Liver (tissue), 9 donors: ENCODE measurements around the gene LAMB3. TPM values are rescaled to one million over a fixed set of nuclear protein-coding genes. Genes with fewer than 3 reads are reported as not detected.

Experiments used
- DNase-seq: peaks from one replicate; pipeline ENCODE4 v3.0.0-alpha.2; 2017; ENCODE audit warnings: low spot score
- H3K27ac ChIP-seq, 2 donors: one replicate each; pipeline ENCODE4 v1.7.0; 2013; ENCODE audit warnings: inconsistent platforms in 2 of 2, low read length in 2 of 2, control low read depth in 1 of 2, low read depth in 1 of 2, mild to moderate bottlenecking in 1 of 2
- H3K27me3 ChIP-seq, 4 donors: one replicate each; pipeline versions ENCODE4 v1.6.1 to v1.7.0; 2013; ENCODE audit warnings: low read length in 3 of 4, inconsistent platforms in 1 of 4, mild to moderate bottlenecking in 1 of 4, moderate library complexity in 1 of 4; ENCODE audit not compliant: control insufficient read depth in 4 of 4, insufficient read depth in 4 of 4
- H3K36me3 ChIP-seq, 4 donors: one replicate each; pipeline versions ENCODE4 v1.6.1 to v1.7.0; 2013; ENCODE audit warnings: low read length in 3 of 4, mild to moderate bottlenecking in 3 of 4, low read depth in 1 of 4, moderate library complexity in 1 of 4; ENCODE audit not compliant: control insufficient read depth in 4 of 4, insufficient read depth in 3 of 4
- H3K4me1 ChIP-seq, 4 donors: one replicate each; pipeline versions ENCODE4 v1.6.1 to v1.7.0; 2013; ENCODE audit warnings: low read length in 3 of 4, mild to moderate bottlenecking in 3 of 4, moderate library complexity in 1 of 4; ENCODE audit not compliant: control insufficient read depth in 4 of 4, insufficient read depth in 4 of 4
- H3K4me3 ChIP-seq, 3 donors: one replicate each; pipeline versions ENCODE4 v1.6.1 to v1.7.0; 2013; ENCODE audit warnings: low read length in 3 of 3, control low read depth in 1 of 3, low read depth in 1 of 3, mild to moderate bottlenecking in 1 of 3
- H3K9ac ChIP-seq, 2 donors: one replicate each; pipeline ENCODE4 v1.7.0; 2013; ENCODE audit warnings: low read length in 2 of 2, mild to moderate bottlenecking in 2 of 2, moderate library complexity in 2 of 2, control low read depth in 1 of 2, low read depth in 1 of 2
- H3K9me3 ChIP-seq, 4 donors: one replicate each; pipeline versions ENCODE4 v1.6.1 to v1.7.0; 2013; ENCODE audit warnings: low read length in 3 of 4; ENCODE audit not compliant: control insufficient read depth in 4 of 4
- ATF3 ChIP-seq: IDR thresholded peaks from 2 replicates; pipeline ENCODE4 v1.6.1; 2016; ENCODE audit warnings: antibody characterized with exemption
- FOXA1 ChIP-seq: IDR thresholded peaks from 2 replicates; pipeline ENCODE4 v1.6.1; 2016; ENCODE audit warnings: antibody characterized with exemption
- FOXA2 ChIP-seq: IDR thresholded peaks from 2 replicates; pipeline ENCODE4 v1.6.1; 2016; ENCODE audit warnings: antibody characterized with exemption
- GABPA ChIP-seq, 2 donors: IDR thresholded peaks in 1 of 2; conservative IDR thresholded peaks in 1 of 2; 2 replicates each; pipeline ENCODE4 v1.6.1; 2016; ENCODE audit warnings: antibody characterized with exemption in 2 of 2, mild to moderate bottlenecking in 1 of 2, moderate library complexity in 1 of 2
- HNF4A ChIP-seq, 2 donors: conservative IDR thresholded peaks; 2 replicates each; pipeline ENCODE4 v1.6.1; 2016; ENCODE audit warnings: antibody characterized with exemption in 2 of 2, mild to moderate bottlenecking in 2 of 2
- JUND ChIP-seq, 2 donors: IDR thresholded peaks; 2 replicates each; pipeline ENCODE4 v1.6.1; 2016; ENCODE audit warnings: antibody characterized with exemption in 2 of 2
- MAX ChIP-seq: IDR thresholded peaks from 2 replicates; pipeline ENCODE4 v1.6.1; 2016; ENCODE audit warnings: antibody characterized with exemption
- RXRA ChIP-seq, 2 donors: IDR thresholded peaks; 2 replicates each; pipeline ENCODE4 v1.6.1; 2017 to 2018; ENCODE audit warnings: antibody characterized with exemption in 2 of 2, mild to moderate bottlenecking in 1 of 2
- SP1 ChIP-seq: IDR thresholded peaks from 2 replicates; pipeline ENCODE4 v1.6.1; 2018; ENCODE audit warnings: antibody characterized with exemption, mild to moderate bottlenecking
- TAF1 ChIP-seq: conservative IDR thresholded peaks from 2 replicates; pipeline ENCODE4 v1.6.1; 2016; ENCODE audit warnings: antibody characterized with exemption, mild to moderate bottlenecking
- WGBS: extraction: QIAGEN DNeasy Blood & Tissue Kit; methylation state at CpG from one replicate; pipeline ENCODE4 v1.1.7; 2013; 5-methylcytosine and 5-hydroxymethylcytosine counted together
- polyA plus RNA-seq, 2 donors: library from polyadenylated mRNA; stranded (reverse) in 1 of 2; unstranded in 1 of 2; fragments of 200-250 nt in 1 of 2; fragments of >200 nt in 1 of 2; fragmentation: Nextera tagmentation in 1 of 2; extraction: Ambion mirVana in 1 of 2; gene quantifications; one replicate each; pipeline versions ENCODE4 v1.2.1 to v1.2.3, GENCODE V29; 2013 to 2015
- total RNA-seq, 2 donors: library from RNA; depleted of rRNA; stranded (reverse); fragments of >200 nt; gene quantifications; one replicate each; pipeline ENCODE4 v1.2.3, GENCODE V29; 2014
- TF ChIP-seq, protein P1 (sequence below): IDR thresholded peaks from 2 replicates; pipeline ENCODE4 v1.6.1; 2016; ENCODE audit warnings: antibody characterized with exemption
- TF ChIP-seq, protein P2 (sequence below): fragments of 150-350 bp; IDR thresholded peaks from 2 replicates; pipeline ENCODE4 v1.5.1; 2017; ENCODE audit warnings: improper control_type of control experiment, low read depth, low read length; ENCODE audit not compliant: missing input control
- TF ChIP-seq, protein P3 (sequence below): IDR thresholded peaks from 2 replicates; pipeline ENCODE4 v1.6.1; 2016; ENCODE audit warnings: antibody characterized with exemption, mild to moderate bottlenecking
- donor health status: healthy.
- donor health status: healthy.
- donor health status: healthy.
- donor health status: healthy.
- donor health status: healthy.

Gene LAMB3
- total and polyA plus RNA-seq, 4 donors = 1.3 to 9.1 (median 5.6) TPM

GRCh38 chr1:209655411-209656231 is 3.4 kb upstream of the LAMB3 start:
- no peak for DNase-seq
- Histone ChIP-seq H3K4me3 (no peak overlapping the region), H3K9ac (no peak overlapping the region), H3K36me3 (no peaks in the 10 kb centered on the region), H3K9me3 (no peaks in the 10 kb centered on the region), H3K27me3 (no peaks in the 10 kb centered on the region), H3K4me1 (peaks cover 31 to 58% (median 56%) of the 10 kb centered on the region in 4 donors), H3K27ac (no peak overlapping the region)
- 68% methylated on average over 9 of the region's 9 CpGs for WGBS
- TF ChIP-seq HNF4A (conservative IDR thresholded peaks at IDR 0.05) (no peak), ATF3 (no peak), GABPA (IDR thresholded peaks at IDR 0.05 in 1 of 2, conservative IDR thresholded peaks at IDR 0.05 in 1 of 2) (no peak), MAX (no peak)

GRCh38 chr1:209653915-209654351 is 1.7 kb upstream of the LAMB3 start:
- DNase-seq = no peak
- H3K36me3 ChIP-seq = no peaks in the 10 kb centered on the region
- H3K27me3 ChIP-seq = no peaks in the 10 kb centered on the region
- 43% methylated on average over 7 of the region's 7 CpGs for WGBS
- H3K9me3 ChIP-seq = no peaks in the 10 kb centered on the region
- peak overlapping the region; percentile 38 to 74 for H3K27ac ChIP-seq
- H3K4me1 ChIP-seq = peaks cover 31 to 61% (median 56%) of the 10 kb centered on the region in 4 donors
- H3K9ac ChIP-seq = no peak overlapping the region
- TF ChIP-seq RXRA (IDR thresholded peaks at IDR 0.05) (peak in 1 of 2 donors; percentile 61), JUND (IDR thresholded peaks at IDR 0.05) (no peak), HNF4A (conservative IDR thresholded peaks at IDR 0.05) (peak; percentile 56 to 64), FOXA1 (no peak), SP1 (peak; percentile 44), FOXA2 (no peak), TAF1 (no peak)
- TF ChIP-seq, protein P1, sequence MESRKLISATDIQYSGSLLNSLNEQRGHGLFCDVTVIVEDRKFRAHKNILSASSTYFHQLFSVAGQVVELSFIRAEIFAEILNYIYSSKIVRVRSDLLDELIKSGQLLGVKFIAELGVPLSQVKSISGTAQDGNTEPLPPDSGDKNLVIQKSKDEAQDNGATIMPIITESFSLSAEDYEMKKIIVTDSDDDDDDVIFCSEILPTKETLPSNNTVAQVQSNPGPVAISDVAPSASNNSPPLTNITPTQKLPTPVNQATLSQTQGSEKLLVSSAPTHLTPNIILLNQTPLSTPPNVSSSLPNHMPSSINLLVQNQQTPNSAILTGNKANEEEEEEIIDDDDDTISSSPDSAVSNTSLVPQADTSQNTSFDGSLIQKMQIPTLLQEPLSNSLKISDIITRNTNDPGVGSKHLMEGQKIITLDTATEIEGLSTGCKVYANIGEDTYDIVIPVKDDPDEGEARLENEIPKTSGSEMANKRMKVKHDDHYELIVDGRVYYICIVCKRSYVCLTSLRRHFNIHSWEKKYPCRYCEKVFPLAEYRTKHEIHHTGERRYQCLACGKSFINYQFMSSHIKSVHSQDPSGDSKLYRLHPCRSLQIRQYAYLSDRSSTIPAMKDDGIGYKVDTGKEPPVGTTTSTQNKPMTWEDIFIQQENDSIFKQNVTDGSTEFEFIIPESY = no peak
- TF ChIP-seq, protein P2, sequence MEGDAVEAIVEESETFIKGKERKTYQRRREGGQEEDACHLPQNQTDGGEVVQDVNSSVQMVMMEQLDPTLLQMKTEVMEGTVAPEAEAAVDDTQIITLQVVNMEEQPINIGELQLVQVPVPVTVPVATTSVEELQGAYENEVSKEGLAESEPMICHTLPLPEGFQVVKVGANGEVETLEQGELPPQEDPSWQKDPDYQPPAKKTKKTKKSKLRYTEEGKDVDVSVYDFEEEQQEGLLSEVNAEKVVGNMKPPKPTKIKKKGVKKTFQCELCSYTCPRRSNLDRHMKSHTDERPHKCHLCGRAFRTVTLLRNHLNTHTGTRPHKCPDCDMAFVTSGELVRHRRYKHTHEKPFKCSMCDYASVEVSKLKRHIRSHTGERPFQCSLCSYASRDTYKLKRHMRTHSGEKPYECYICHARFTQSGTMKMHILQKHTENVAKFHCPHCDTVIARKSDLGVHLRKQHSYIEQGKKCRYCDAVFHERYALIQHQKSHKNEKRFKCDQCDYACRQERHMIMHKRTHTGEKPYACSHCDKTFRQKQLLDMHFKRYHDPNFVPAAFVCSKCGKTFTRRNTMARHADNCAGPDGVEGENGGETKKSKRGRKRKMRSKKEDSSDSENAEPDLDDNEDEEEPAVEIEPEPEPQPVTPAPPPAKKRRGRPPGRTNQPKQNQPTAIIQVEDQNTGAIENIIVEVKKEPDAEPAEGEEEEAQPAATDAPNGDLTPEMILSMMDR = no peak
- TF ChIP-seq, protein P3, sequence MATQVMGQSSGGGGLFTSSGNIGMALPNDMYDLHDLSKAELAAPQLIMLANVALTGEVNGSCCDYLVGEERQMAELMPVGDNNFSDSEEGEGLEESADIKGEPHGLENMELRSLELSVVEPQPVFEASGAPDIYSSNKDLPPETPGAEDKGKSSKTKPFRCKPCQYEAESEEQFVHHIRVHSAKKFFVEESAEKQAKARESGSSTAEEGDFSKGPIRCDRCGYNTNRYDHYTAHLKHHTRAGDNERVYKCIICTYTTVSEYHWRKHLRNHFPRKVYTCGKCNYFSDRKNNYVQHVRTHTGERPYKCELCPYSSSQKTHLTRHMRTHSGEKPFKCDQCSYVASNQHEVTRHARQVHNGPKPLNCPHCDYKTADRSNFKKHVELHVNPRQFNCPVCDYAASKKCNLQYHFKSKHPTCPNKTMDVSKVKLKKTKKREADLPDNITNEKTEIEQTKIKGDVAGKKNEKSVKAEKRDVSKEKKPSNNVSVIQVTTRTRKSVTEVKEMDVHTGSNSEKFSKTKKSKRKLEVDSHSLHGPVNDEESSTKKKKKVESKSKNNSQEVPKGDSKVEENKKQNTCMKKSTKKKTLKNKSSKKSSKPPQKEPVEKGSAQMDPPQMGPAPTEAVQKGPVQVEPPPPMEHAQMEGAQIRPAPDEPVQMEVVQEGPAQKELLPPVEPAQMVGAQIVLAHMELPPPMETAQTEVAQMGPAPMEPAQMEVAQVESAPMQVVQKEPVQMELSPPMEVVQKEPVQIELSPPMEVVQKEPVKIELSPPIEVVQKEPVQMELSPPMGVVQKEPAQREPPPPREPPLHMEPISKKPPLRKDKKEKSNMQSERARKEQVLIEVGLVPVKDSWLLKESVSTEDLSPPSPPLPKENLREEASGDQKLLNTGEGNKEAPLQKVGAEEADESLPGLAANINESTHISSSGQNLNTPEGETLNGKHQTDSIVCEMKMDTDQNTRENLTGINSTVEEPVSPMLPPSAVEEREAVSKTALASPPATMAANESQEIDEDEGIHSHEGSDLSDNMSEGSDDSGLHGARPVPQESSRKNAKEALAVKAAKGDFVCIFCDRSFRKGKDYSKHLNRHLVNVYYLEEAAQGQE = no peak
- H3K4me3 ChIP-seq = no peak overlapping the region
